H9 (cell line): Measurements from ENCODE around the gene SMG7. TPM values are rescaled to one million over a fixed set of nuclear protein-coding genes. Genes with fewer than 3 reads are reported as not detected.
A peak's percentile ranks its signal among the peaks of the same experiment; 100 is the strongest.

Experiments used
- DNase-seq: peaks from one replicate; pipeline ENCODE4 v3.0.0-alpha.2; 2017
- H2AFZ ChIP-seq: one replicate; pipeline ENCODE4 v1.6.1; 2013; ENCODE audit warnings: mild to moderate bottlenecking, low read length, control low read depth, moderate library complexity
- H2AK5ac ChIP-seq: 2 replicates; pipeline ENCODE4 v1.6.1; 2013; ENCODE audit warnings: low read length, control low read depth, mixed read lengths; ENCODE audit not compliant: insufficient read length
- H2BK120ac ChIP-seq: one replicate; pipeline ENCODE4 v1.6.1; 2013; ENCODE audit warnings: low read depth, mild to moderate bottlenecking, low read length, control low read depth, inconsistent platforms; ENCODE audit not compliant: poor library complexity, severe bottlenecking
- H2BK12ac ChIP-seq: 2 replicates; pipeline ENCODE4 v1.6.1; 2013; ENCODE audit warnings: low read length, control low read depth, mixed read lengths, low read depth; ENCODE audit not compliant: insufficient read length
- H2BK15ac ChIP-seq: 2 replicates; pipeline ENCODE4 v1.6.1; 2013; ENCODE audit warnings: low read depth, low read length, control low read depth
- H2BK20ac ChIP-seq: one replicate; pipeline ENCODE4 v1.6.1; 2013; ENCODE audit warnings: low read depth, mild to moderate bottlenecking, low read length, control low read depth, inconsistent platforms; ENCODE audit not compliant: poor library complexity, severe bottlenecking
- H2BK5ac ChIP-seq: 2 replicates; pipeline ENCODE4 v1.6.1; 2013; ENCODE audit warnings: low read length, control low read depth, mixed read lengths; ENCODE audit not compliant: insufficient read length
- H3K14ac ChIP-seq: 2 replicates; pipeline ENCODE4 v1.6.1; 2013; ENCODE audit warnings: low read length, control low read depth; ENCODE audit not compliant: insufficient read depth
- H3K18ac ChIP-seq: 2 replicates; pipeline ENCODE4 v1.6.1; 2013; ENCODE audit warnings: low read depth, mild to moderate bottlenecking, mixed read lengths, low read length, control low read depth; ENCODE audit not compliant: insufficient read length
- H3K23ac ChIP-seq: 2 replicates; pipeline ENCODE4 v1.6.1; 2013; ENCODE audit warnings: low read length, control low read depth, mixed read lengths, low read depth; ENCODE audit not compliant: insufficient read length
- H3K23me2 ChIP-seq: 2 replicates; pipeline ENCODE4 v1.6.1; 2013; ENCODE audit warnings: low read depth, mild to moderate bottlenecking, mixed read lengths, low read length, control low read depth; ENCODE audit not compliant: insufficient read length, poor library complexity, severe bottlenecking
- H3K27ac ChIP-seq: 2 replicates; pipeline ENCODE4 v1.5.1; 2013; ENCODE audit warnings: low read length, control low read depth, mixed read lengths, low read depth; ENCODE audit not compliant: insufficient read length
- H3K27me3 ChIP-seq: 2 replicates; pipeline ENCODE4 v1.6.1; 2013; ENCODE audit warnings: low read length, control low read depth, inconsistent platforms; ENCODE audit not compliant: insufficient read depth
- H3K4ac ChIP-seq: 2 replicates; pipeline ENCODE4 v1.6.1; 2013; ENCODE audit warnings: low read depth, mild to moderate bottlenecking, control low read depth, inconsistent platforms, low read length, moderate library complexity
- H3K4me1 ChIP-seq: 2 replicates; pipeline ENCODE4 v1.6.1; 2013; ENCODE audit warnings: low read length, control low read depth, inconsistent platforms; ENCODE audit not compliant: insufficient read depth
- H3K4me2 ChIP-seq: 2 replicates; pipeline ENCODE4 v1.6.1; 2013; ENCODE audit warnings: low read length, control low read depth, mixed read lengths; ENCODE audit not compliant: insufficient read length, insufficient read depth
- H3K56ac ChIP-seq: 2 replicates; pipeline ENCODE4 v1.6.1; 2013; ENCODE audit warnings: low read depth, mild to moderate bottlenecking, mixed read lengths, low read length, control low read depth; ENCODE audit not compliant: insufficient read length
- H3K79me1 ChIP-seq: 2 replicates; pipeline ENCODE4 v1.6.1; 2013; ENCODE audit warnings: low read depth, mild to moderate bottlenecking, moderate library complexity, low read length, control low read depth, inconsistent platforms; ENCODE audit not compliant: insufficient read depth, poor library complexity, severe bottlenecking
- H3K79me2 ChIP-seq: 2 replicates; pipeline ENCODE4 v1.6.1; 2013; ENCODE audit warnings: low read length, control low read depth, inconsistent platforms; ENCODE audit not compliant: insufficient read depth
- H3K9ac ChIP-seq: 2 replicates; pipeline ENCODE4 v1.6.1; 2013; ENCODE audit warnings: low read length, control low read depth, mixed read lengths; ENCODE audit not compliant: insufficient read length; ENCODE audit errors: extremely low read depth
- H3K9me3 ChIP-seq: one replicate; pipeline ENCODE4 v1.6.1; 2013; ENCODE audit warnings: low read depth, low read length, inconsistent platforms; ENCODE audit not compliant: control insufficient read depth
- H3T11ph ChIP-seq: one replicate; pipeline ENCODE4 v1.6.1; 2013; ENCODE audit warnings: mild to moderate bottlenecking, low read length, control low read depth, inconsistent platforms
- H4K20me1 ChIP-seq: one replicate; pipeline ENCODE4 v1.6.1; 2013; ENCODE audit not compliant: control insufficient read depth, insufficient read length, insufficient read depth
- H4K5ac ChIP-seq: 2 replicates; pipeline ENCODE4 v1.6.1; 2013; ENCODE audit warnings: low read depth, mild to moderate bottlenecking, mixed read lengths, low read length, control low read depth; ENCODE audit not compliant: insufficient read length
- H4K8ac ChIP-seq: replicated peaks from 2 replicates; pipeline ENCODE4 v1.6.1; 2013; ENCODE audit warnings: low read length, control low read depth, mixed read lengths, low read depth; ENCODE audit not compliant: insufficient read length
- H4K91ac ChIP-seq: 2 replicates; pipeline ENCODE4 v1.6.1; 2013; ENCODE audit warnings: low read depth, mild to moderate bottlenecking, moderate library complexity, mixed read lengths, low read length, control low read depth; ENCODE audit not compliant: insufficient read length
- H3K27ac Mint-ChIP-seq, 3 experiments: 2 replicates in 2 of 3; 3 replicates in 1 of 3; pipeline ENCODE4 v1.8.0; 2020 to 2021; ENCODE audit warnings: mixed read lengths in 3 of 3, mild to moderate bottlenecking in 1 of 3, moderate library complexity in 1 of 3
- H3K27me3 Mint-ChIP-seq: 2 replicates; pipeline ENCODE4 v1.8.0; 2021; ENCODE audit warnings: low read depth, mild to moderate bottlenecking, moderate library complexity, mixed read lengths
- H3K36me3 Mint-ChIP-seq, 3 experiments: 2 replicates in 2 of 3; 3 replicates in 1 of 3; pipeline ENCODE4 v1.8.0; 2020 to 2021; ENCODE audit warnings: low read depth in 3 of 3, mixed read lengths in 3 of 3; ENCODE audit not compliant: insufficient read depth in 1 of 3
- H3K4me1 Mint-ChIP-seq, 2 experiments: 2 replicates each; pipeline ENCODE4 v1.8.0; 2020; ENCODE audit warnings: mixed read lengths in 2 of 2
- H3K4me3 Mint-ChIP-seq, 2 experiments: 2 replicates in 1 of 2; 3 replicates in 1 of 2; pipeline ENCODE4 v1.8.0; 2020 to 2021; ENCODE audit warnings: mild to moderate bottlenecking in 2 of 2, mixed read lengths in 2 of 2, moderate library complexity in 1 of 2
- H3K9me3 Mint-ChIP-seq, 2 experiments: 2 replicates in 1 of 2; 3 replicates in 1 of 2; pipeline ENCODE4 v1.8.0; 2020; ENCODE audit warnings: mild to moderate bottlenecking in 2 of 2, mixed read lengths in 2 of 2, moderate library complexity in 1 of 2
- CTCF ChIP-seq: fragments of 200-600 bp; sonication (generic); conservative IDR thresholded peaks from 3 replicates; pipeline ENCODE4 v1.8.0; 2021; ENCODE audit warnings: antibody characterized with exemption, mild to moderate bottlenecking
- WGBS: extraction: QIAGEN DNeasy Blood & Tissue Kit; methylation state at CpG from one replicate; pipeline ENCODE4 v1.1.7; 2013; ENCODE audit warnings: missing lambda C conversion rate, low lambda C conversion rate, mixed read lengths; ENCODE audit not compliant: insufficient read length; ENCODE audit errors: extremely low coverage; 5-methylcytosine and 5-hydroxymethylcytosine counted together
- total RNA-seq: library from RNA; stranded (reverse); gene quantifications from 2 replicates; pipeline ENCODE4 v1.2.1, GENCODE V29; 2021

Gene SMG7
- total RNA-seq, 1 experiment from 2014 or later = 77.0 TPM

- Histone ChIP-seq H2BK20ac (no peak overlapping the region), H3K79me1 (peaks cover 2% of the 10 kb centered on the region), H2BK15ac (no peak overlapping the region), H3K23ac (no peak overlapping the region), H4K5ac (no peak overlapping the region), H2BK5ac (no peak overlapping the region), H3K27me3 (no peaks in the 10 kb centered on the region), H3K14ac (no peak overlapping the region), H2BK12ac (no peak overlapping the region), H3K4ac (no peak overlapping the region), H3K9ac (no peak overlapping the region), H3K4me1 (peaks cover 2% of the 10 kb centered on the region; the same call in 1 of the 2 replicates), H3K56ac (no peak overlapping the region), H3K4me2 (no peak overlapping the region), H3K18ac (no peak overlapping the region), H3K9me3 (no peaks in the 10 kb centered on the region), H4K20me1 (no peaks in the 10 kb centered on the region), H3K23me2 (no peaks in the 10 kb centered on the region), H3T11ph (no peak overlapping the region), H4K91ac (no peak overlapping the region), H2AFZ (no peak overlapping the region), H3K79me2 (peaks cover 2% of the 10 kb centered on the region; the same call in 1 of the 2 replicates), H2AK5ac (no peak overlapping the region), H4K8ac (no peak overlapping the region), H3K27ac (no peak overlapping the region), H2BK120ac (no peak overlapping the region)
- no CpG with 5 or more reads among the region's 2 CpGs for WGBS
- Mint-ChIP-seq H3K36me3 (peaks cover under 1 to 17% (median 9%) of the 10 kb centered on the region in 3 experiments; a peak in 6 of 7 replicates), H3K27ac (peak overlapping the region in 2 of 3 experiments; percentile 3 to 50; a peak in 3 of 7 replicates), H3K9me3 (no peaks in the 10 kb centered on the region), H3K4me3 (no peak overlapping the region), H3K27me3 (no peaks in the 10 kb centered on the region), H3K4me1 (peaks cover 17 to 24% of the 10 kb centered on the region in 2 experiments)
- TF ChIP-seq CTCF = no peak
- DNase-seq = no peak
Observed at GRCh38 chr1:183512450-183512849, 40.2 kb downstream of the SMG7 start.
